Measurements from ENCODE around the gene CCDC187. TPM values are rescaled to one million over a fixed set of nuclear protein-coding genes. Genes with fewer than 3 reads are reported as not detected.

CCDC187 gene
- total and polyA plus RNA-seq, 4 donors, result not detected

DNA sequence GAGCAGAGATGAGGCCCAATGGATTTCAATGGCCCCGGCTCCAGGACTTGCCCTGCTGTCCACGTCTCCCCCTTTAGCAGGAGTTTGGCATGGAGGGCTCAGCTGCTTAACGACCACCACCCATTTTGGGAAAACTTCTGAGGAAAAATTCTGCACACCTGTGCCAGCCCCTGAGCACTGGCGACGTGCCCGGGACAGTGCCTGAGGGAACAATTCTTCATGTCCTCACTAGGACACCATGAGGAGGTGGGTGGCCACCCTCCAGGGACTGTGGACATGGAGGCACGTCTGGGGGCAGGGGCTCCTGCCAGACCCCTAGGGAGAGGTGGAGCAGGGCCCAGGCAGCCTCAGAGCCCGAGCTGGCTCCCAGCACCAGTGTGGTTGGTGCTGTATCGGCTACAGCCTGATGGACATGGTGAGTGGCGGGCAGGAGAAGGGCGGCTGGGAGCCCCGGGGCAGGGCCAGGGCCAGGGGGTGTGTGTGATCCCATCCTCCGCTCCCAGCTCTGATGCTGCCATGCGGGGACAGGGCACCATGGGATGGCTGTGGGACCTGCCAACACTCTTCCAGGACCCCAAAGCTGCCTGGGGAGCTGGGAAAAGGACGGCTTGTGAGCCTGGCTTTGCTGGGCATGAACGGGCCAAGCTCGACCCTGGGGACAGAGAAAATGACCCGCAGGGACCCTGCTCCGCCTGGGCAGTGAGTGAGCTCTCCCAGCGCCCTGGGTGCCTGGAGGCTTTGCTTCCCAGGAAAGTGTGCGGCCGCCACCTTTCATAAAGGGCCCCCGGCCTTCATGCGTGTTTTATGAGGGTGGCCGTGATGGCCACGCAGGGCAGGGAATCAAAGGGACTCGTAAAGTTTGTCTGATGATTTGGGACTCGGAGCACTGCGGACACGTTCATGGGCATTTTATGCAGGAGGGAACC lies 54.7 kb downstream of the CCDC187 start:
- no peaks in the 10 kb centered on the region for H3K4me1 ChIP-seq (ENCODE audit: control insufficient read depth in 1 of 2, insufficient read depth in 2 of 2, low read length in 2 of 2)
- H3K9me3 ChIP-seq (ENCODE audit: control insufficient read depth, low read length), result no peaks in the 10 kb centered on the region
- WGBS, 2 donors, result 75 to 79% methylated on average over 27 to 30 of the region's 30 CpGs
- H3K27ac ChIP-seq (ENCODE audit: low read depth in 1 of 2, low read length in 2 of 2), result no peak overlapping the region
- H3K27me3 ChIP-seq (ENCODE audit: control insufficient read depth in 1 of 2, insufficient read depth in 2 of 2, low read length in 1 of 2), result no peaks in the 10 kb centered on the region
- no peak for ATAC-seq (ENCODE audit: low FRiP score)
- no peaks in the 10 kb centered on the region for H3K36me3 ChIP-seq (ENCODE audit: control insufficient read depth in 1 of 2, insufficient read depth in 2 of 2, low read length in 1 of 2)
- intact Hi-C loops (cut with DNase I), result loop anchor here in 1 of 2 donors (10.0 kb wide), 2 partner anchors 284 to 344 kb away; partner anchors contain the start of genes CAMSAP1 and UBAC1
- DNase-seq, result no peak
- H3K4me3 ChIP-seq (ENCODE audit: low read length in 2 of 2), result no peak overlapping the region

- 89 to 91% methylated on average over 24 of the region's 24 CpGs for WGBS, 2 donors
- H3K27me3 ChIP-seq (ENCODE audit: control insufficient read depth in 1 of 2, insufficient read depth in 2 of 2, low read length in 1 of 2), result no peaks in the 10 kb centered on the region
- no peaks in the 10 kb centered on the region for H3K36me3 ChIP-seq (ENCODE audit: control insufficient read depth in 1 of 2, insufficient read depth in 2 of 2, low read length in 1 of 2)
- H3K4me1 ChIP-seq (ENCODE audit: control insufficient read depth in 1 of 2, insufficient read depth in 2 of 2, low read length in 2 of 2), result no peaks in the 10 kb centered on the region
- H3K27ac ChIP-seq (ENCODE audit: low read depth in 1 of 2, low read length in 2 of 2), result no peak overlapping the region
- ATAC-seq (ENCODE audit: low FRiP score) (no peak), DNase-seq (no peak)
- no peak overlapping the region for H3K4me3 ChIP-seq (ENCODE audit: low read length in 2 of 2)
- no peaks in the 10 kb centered on the region for H3K9me3 ChIP-seq (ENCODE audit: control insufficient read depth, low read length)
- intact Hi-C loops (cut with DNase I), result loop anchor here in 1 of 2 donors (10.0 kb wide), 2 partner anchors 283 to 343 kb away; partner anchors contain the start of genes CAMSAP1 and UBAC1
Observed at GRCh38 chr9:136247947-136248637, 55.8 kb downstream of the CCDC187 start.

DNA sequence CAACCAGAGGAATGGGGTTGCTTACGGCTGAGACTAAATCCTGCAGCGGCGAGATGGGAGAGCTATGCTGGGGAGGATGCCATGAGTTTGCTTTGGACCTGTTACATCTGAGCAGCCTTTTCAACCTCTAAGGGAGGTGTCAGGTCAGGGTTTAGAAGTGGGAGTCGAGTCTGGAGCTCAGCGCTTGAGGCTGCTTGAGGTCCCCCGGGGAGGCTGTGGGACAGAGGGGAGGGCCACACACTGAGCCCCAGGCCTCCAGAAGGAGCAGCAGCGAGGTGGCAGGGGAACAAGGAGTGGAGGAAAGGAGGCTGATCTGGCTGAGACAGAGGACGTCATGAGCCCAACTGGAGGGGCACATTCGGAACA lies 56.4 kb downstream of the CCDC187 start:
- H3K9me3 ChIP-seq (ENCODE audit: control insufficient read depth, low read length), result no peaks in the 10 kb centered on the region
- no peak overlapping the region for H3K4me3 ChIP-seq (ENCODE audit: low read length in 2 of 2)
- no peaks in the 10 kb centered on the region for H3K27me3 ChIP-seq (ENCODE audit: control insufficient read depth in 1 of 2, insufficient read depth in 2 of 2, low read length in 1 of 2)
- DNase-seq (no peak), ATAC-seq (ENCODE audit: low FRiP score) (no peak)
- no peaks in the 10 kb centered on the region for H3K4me1 ChIP-seq (ENCODE audit: control insufficient read depth in 1 of 2, insufficient read depth in 2 of 2, low read length in 2 of 2)
- H3K36me3 ChIP-seq (ENCODE audit: control insufficient read depth in 1 of 2, insufficient read depth in 2 of 2, low read length in 1 of 2), result no peaks in the 10 kb centered on the region
- H3K27ac ChIP-seq (ENCODE audit: low read depth in 1 of 2, low read length in 2 of 2), result no peak overlapping the region
- intact Hi-C loops (cut with DNase I), result loop anchor here in 1 of 2 donors (10.0 kb wide), 2 partner anchors 283 to 343 kb away; partner anchors contain the start of genes CAMSAP1 and UBAC1
- 42 to 55% methylated on average over 9 of the region's 9 CpGs for WGBS, 2 donors

DNA sequence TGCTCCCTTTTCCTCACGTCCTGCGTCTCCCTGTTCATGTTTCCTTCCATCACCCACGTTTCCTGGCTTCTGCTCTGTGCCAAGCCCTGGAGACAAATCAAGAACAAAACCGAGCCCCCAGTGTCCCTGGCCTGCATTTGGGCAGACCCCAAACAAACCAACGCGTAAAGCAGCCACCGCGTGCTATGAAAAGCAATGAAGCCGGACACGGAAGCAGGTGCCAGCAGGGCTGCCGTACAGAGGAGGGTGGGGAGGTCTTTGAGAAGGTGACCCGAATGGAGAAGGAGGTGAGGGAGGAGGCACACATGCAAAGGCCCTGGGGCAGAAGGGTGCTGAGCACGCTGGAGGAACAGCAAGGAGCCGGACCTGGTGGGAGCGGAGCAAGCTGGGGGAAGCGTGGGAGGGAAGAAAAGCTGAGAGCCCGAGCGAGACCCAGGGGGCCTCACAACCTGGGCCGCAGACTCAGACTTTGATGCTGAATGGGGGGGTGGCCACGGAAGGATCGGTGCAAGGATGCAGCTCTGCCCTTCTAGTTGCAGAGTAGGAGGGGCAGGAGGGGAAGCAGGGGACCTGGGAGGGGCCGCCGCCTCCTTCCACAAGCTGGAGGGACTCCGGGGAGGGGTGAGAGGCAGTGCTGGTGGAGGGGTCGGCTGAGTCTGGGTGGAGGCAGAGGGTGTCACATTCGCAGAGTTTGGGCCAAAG lies 56.9 kb downstream of the CCDC187 start:
- H3K4me1 ChIP-seq (ENCODE audit: control insufficient read depth in 1 of 2, insufficient read depth in 2 of 2, low read length in 2 of 2), result no peaks in the 10 kb centered on the region
- no peak for ATAC-seq (ENCODE audit: low FRiP score)
- H3K27me3 ChIP-seq (ENCODE audit: control insufficient read depth in 1 of 2, insufficient read depth in 2 of 2, low read length in 1 of 2), result no peaks in the 10 kb centered on the region
- H3K27ac ChIP-seq (ENCODE audit: low read depth in 1 of 2, low read length in 2 of 2), result no peak overlapping the region
- intact Hi-C loops (cut with DNase I), result loop anchor here in 1 of 2 donors (1.0 to 10.0 kb wide), 3 partner anchors 20 to 342 kb away; partner anchors contain the start of genes CAMSAP1 and UBAC1
- no peaks in the 10 kb centered on the region for H3K36me3 ChIP-seq (ENCODE audit: control insufficient read depth in 1 of 2, insufficient read depth in 2 of 2, low read length in 1 of 2)
- H3K9me3 ChIP-seq (ENCODE audit: control insufficient read depth, low read length), result no peaks in the 10 kb centered on the region
- H3K4me3 ChIP-seq (ENCODE audit: low read length in 2 of 2), result no peak overlapping the region
- WGBS, 2 donors, result 66 to 71% methylated on average over 22 to 26 of the region's 26 CpGs
- no peak for DNase-seq

DNA sequence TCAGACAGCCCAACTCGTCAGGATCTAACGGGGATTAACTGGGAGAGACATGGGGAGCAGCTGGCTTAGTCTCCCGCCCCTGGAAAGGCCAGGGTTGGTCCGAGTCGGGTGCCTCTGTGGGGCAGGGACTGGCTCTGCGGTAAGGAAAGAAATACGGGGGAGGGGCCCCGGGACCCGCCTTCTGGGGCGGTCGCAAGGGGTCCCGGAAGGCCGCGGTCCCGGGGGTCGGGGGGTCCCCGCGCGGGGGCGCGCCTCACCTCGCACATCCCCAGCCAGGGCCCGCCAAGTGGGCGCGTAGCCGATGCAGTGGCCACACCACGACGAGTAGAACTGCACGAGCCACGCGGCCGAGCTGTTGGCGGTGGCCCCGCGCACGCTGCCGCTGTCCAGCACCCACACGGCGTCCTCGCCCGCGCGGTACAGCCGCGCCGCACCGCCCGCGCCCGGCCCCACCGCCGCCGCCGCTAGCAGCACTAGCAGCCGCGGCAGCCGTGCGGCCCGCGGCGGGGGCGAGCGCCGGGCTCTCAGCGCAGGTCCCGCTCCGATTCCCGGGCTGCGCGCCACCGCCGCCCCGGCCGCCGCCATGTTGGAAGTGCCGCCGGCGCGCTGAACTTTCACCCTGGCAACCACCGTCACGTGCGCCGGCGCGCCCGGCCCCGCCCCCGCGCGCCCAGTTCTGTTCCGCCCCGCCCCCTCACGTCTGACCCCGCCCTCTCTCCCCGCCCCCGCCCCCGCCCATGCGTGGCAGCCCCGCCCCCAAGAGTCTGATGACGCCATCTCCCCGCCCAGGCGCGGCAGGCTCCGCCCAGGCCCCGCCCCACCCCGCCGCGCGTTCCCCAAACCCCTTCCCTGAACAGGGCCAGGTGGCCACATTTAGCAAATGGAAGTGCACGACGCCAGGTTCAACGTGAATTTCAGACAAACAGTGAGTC lies 58.4 kb downstream of the CCDC187 start, which contains the start of gene QSOX2:
Gene QSOX2, minus strand, starts transcription at position 594 of the 932 bp plus-strand sequence. Its CDS starts 9 bp downstream, at position 585.
- 0 to 1% methylated on average over 63 to 112 of the region's 112 CpGs for WGBS, 2 donors

GRCh38 chr9:136244969-136245218 lies 59.0 kb downstream of the CCDC187 start:
- intact Hi-C loops (cut with DNase I), result loop anchor here in 1 of 2 donors (10.0 kb wide), 2 partner anchors 280 to 340 kb away; partner anchors contain the start of genes CAMSAP1 and UBAC1

More for the DNA sequence above, 58.4 kb downstream of the CCDC187 start, which contains the start of gene QSOX2:
- no peaks in the 10 kb centered on the region for H3K36me3 ChIP-seq (ENCODE audit: control insufficient read depth in 1 of 2, insufficient read depth in 2 of 2, low read length in 1 of 2)
- intact Hi-C loops (cut with DNase I), result loop anchor here in 1 of 2 donors (1.0 to 10.0 kb wide), 3 partner anchors 22 to 341 kb away; partner anchors contain the start of genes CAMSAP1 and UBAC1
- ATAC-seq (ENCODE audit: low FRiP score), result peak; percentile 89
- H3K27ac ChIP-seq (ENCODE audit: low read depth in 1 of 2, low read length in 2 of 2), result no peak within 1 kb of the TSS
- no peaks in the 10 kb centered on the region for H3K4me1 ChIP-seq (ENCODE audit: control insufficient read depth in 1 of 2, insufficient read depth in 2 of 2, low read length in 2 of 2)
- H3K9me3 ChIP-seq (ENCODE audit: control insufficient read depth, low read length), result no peaks in the 10 kb centered on the region
- H3K4me3 ChIP-seq (ENCODE audit: low read length in 2 of 2), result peak within 1 kb of the TSS; percentile 74 to 75
- peak; percentile 88 to 94 for DNase-seq
- H3K27me3 ChIP-seq (ENCODE audit: control insufficient read depth in 1 of 2, insufficient read depth in 2 of 2, low read length in 1 of 2), result no peaks in the 10 kb centered on the region

DNA sequence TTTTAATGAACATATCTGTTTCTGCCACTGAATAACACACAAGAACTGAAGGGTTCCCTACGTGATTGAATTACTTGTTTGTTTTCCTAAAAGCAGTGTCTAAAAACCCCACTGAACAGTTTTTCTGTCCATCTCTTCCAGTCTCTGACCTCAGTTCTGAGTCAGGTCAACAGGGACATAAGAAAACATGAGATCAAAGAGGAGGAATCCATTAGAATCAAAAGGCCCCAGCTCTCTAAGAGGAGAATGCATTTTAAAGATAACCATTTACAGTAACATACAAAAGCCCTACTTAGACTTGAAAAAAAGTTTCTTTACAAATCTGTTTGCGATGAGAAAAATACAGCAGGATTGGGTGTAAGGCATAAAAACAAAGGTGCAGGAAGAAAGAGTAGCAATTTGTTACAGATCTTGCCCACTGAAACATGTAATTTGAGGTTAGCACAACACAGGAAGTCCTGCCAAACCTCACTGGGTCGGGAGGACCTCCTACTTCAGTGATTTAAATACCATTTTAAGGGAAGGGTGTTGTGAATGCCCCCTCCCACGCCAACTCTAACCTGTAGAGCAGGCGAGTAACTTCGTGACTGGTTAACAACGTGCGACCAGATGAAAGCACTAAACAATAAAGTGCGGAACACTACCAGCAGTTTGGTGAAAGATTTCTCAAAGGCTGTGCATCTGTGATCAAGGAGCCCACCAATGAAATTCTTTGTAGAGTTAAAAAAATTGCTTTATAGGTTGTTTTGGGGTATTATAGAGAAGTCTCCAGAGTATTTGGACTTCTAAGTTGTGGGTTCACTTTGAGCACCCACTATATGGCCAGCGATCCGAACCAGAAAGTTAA lies 59.5 kb downstream of the CCDC187 start:
- Histone ChIP-seq H3K4me3 (ENCODE audit: low read length in 2 of 2) (no peak overlapping the region), H3K36me3 (ENCODE audit: control insufficient read depth in 1 of 2, insufficient read depth in 2 of 2, low read length in 1 of 2) (no peaks in the 10 kb centered on the region), H3K27me3 (ENCODE audit: control insufficient read depth in 1 of 2, insufficient read depth in 2 of 2, low read length in 1 of 2) (no peaks in the 10 kb centered on the region), H3K9me3 (ENCODE audit: control insufficient read depth, low read length) (no peaks in the 10 kb centered on the region), H3K4me1 (ENCODE audit: control insufficient read depth in 1 of 2, insufficient read depth in 2 of 2, low read length in 2 of 2) (no peaks in the 10 kb centered on the region), H3K27ac (ENCODE audit: low read depth in 1 of 2, low read length in 2 of 2) (no peak overlapping the region)
- DNase-seq (no peak), ATAC-seq (ENCODE audit: low FRiP score) (no peak)
- 44 to 48% methylated on average over 11 of the region's 11 CpGs for WGBS, 2 donors
- intact Hi-C loops (cut with DNase I), result loop anchor here in 1 of 2 donors (10.0 kb wide), 2 partner anchors 280 to 340 kb away; partner anchors contain the start of genes CAMSAP1 and UBAC1

More at GRCh38 chr9:136244969-136245218, 59.0 kb downstream of the CCDC187 start:
- H3K9me3 ChIP-seq (ENCODE audit: control insufficient read depth, low read length), result no peaks in the 10 kb centered on the region
- 6 to 9% methylated on average over 6 of the region's 6 CpGs for WGBS, 2 donors
- no peak overlapping the region for H3K27ac ChIP-seq (ENCODE audit: low read depth in 1 of 2, low read length in 2 of 2)
- H3K4me1 ChIP-seq (ENCODE audit: control insufficient read depth in 1 of 2, insufficient read depth in 2 of 2, low read length in 2 of 2), result no peaks in the 10 kb centered on the region
- no peaks in the 10 kb centered on the region for H3K36me3 ChIP-seq (ENCODE audit: control insufficient read depth in 1 of 2, insufficient read depth in 2 of 2, low read length in 1 of 2)
- ATAC-seq (ENCODE audit: low FRiP score), result no peak
- DNase-seq, result no peak
- H3K4me3 ChIP-seq (ENCODE audit: low read length in 2 of 2), result peak overlapping the region in 1 of 2 donors; percentile 74
- no peaks in the 10 kb centered on the region for H3K27me3 ChIP-seq (ENCODE audit: control insufficient read depth in 1 of 2, insufficient read depth in 2 of 2, low read length in 1 of 2)
